K562 (cell line): Measurements from ENCODE around the gene FAM193A. TPM values are rescaled to one million over a fixed set of nuclear protein-coding genes. Genes with fewer than 3 reads are reported as not detected.

Source experiments
- ATAC-seq: fragments of 200-7000 bp; cut with Tn5 transposase; 3 replicates; pipeline ENCODE4 v1.9.1; 2020; ENCODE audit warnings: moderate library complexity
- BruUV-seq: library from RNA; stranded (reverse); fragments of 400-500 nt; replicated peaks from 2 replicates; lab custom pipeline; 2021; lab: Mats Ljungman, UMichigan
- CTCF ChIA-PET: fragments of 300-600 bp; formaldehyde crosslinking; extraction: SDS; loops from one replicate; lab custom pipeline; 2021; ENCODE audit warnings: low intra/inter-chr PET ratio; lab: Yijun Ruan, JAX
- POLR2A ChIA-PET: fragments of 300-600, 350-650 bp; sonication (Branson Sonifier 250); formaldehyde crosslinking; extraction: SDS; loops from one replicate; lab custom pipeline; 2021; ENCODE audit warnings: antibody characterized with exemption, inconsistent platforms; lab: Yijun Ruan, JAX
- DNase-seq, 4 experiments: peaks; one replicate each; pipeline versions ENCODE4 v3.0.0 to v3.0.0-alpha.2; 2011 to 2018; ENCODE audit warnings: low spot score in 3 of 4, mixed read lengths in 3 of 4; ENCODE audit errors: extremely low read depth in 1 of 4
- FAIRE-seq: peaks from 2 replicates; lab custom pipeline; 2011; peaks lifted over from hg19 to GRCh38; lab: Jason Lieb, UNC
- H2AFZ ChIP-seq: 2 replicates; pipeline ENCODE4 v1.6.0; 2011; ENCODE audit warnings: low read depth, low read length, control low read depth, inconsistent platforms
- H3K27ac ChIP-seq: fragments of 200-600 bp; 3 replicates; pipeline ENCODE4 v1.8.0; 2011; ENCODE audit warnings: low read depth, mild to moderate bottlenecking, control low read depth, inconsistent platforms, low read length, moderate library complexity, mixed read lengths; ENCODE audit errors: extremely low read depth
- H3K27me3 ChIP-seq, 2 experiments: fragments of 300-600 bp in 1 of 2; 2 replicates in 1 of 2; 3 replicates in 1 of 2; pipeline versions ENCODE4 v1.6.0 to v1.8.0; 2011; ENCODE audit warnings: inconsistent platforms in 2 of 2, low read length in 2 of 2, mild to moderate bottlenecking in 1 of 2, mixed read lengths in 1 of 2, moderate library complexity in 1 of 2; ENCODE audit not compliant: control insufficient read depth in 2 of 2, insufficient read depth in 2 of 2
- H3K36me3 ChIP-seq: fragments of 300-600 bp; 3 replicates; pipeline ENCODE4 v1.8.0; 2011; ENCODE audit warnings: mild to moderate bottlenecking, low read length, inconsistent platforms; ENCODE audit not compliant: control insufficient read depth, insufficient read depth
- H3K4me1 ChIP-seq, 2 experiments: fragments of 200-600 bp in 1 of 2; replicated peaks in 1 of 2; 2 replicates in 1 of 2; 3 replicates in 1 of 2; pipeline versions ENCODE4 v1.5.1 to v1.8.0; 2011; ENCODE audit warnings: inconsistent platforms in 2 of 2, low read length in 2 of 2, mild to moderate bottlenecking in 1 of 2, mixed read lengths in 1 of 2, moderate library complexity in 1 of 2; ENCODE audit not compliant: control insufficient read depth in 2 of 2, insufficient read depth in 2 of 2
- H3K4me2 ChIP-seq: 2 replicates; pipeline ENCODE4 v1.6.1; 2011; ENCODE audit warnings: low read length, control low read depth, inconsistent platforms, mixed read lengths; ENCODE audit not compliant: insufficient read depth
- H3K4me3 ChIP-seq: fragments of 200-600 bp; sonication (generic), shearing (Covaris generic); 2 replicates; pipeline ENCODE4 v1.5.1; 2016; ENCODE audit warnings: control low read depth, inconsistent platforms
- H3K79me2 ChIP-seq: fragments of 200-600 bp; 3 replicates; pipeline ENCODE4 v1.8.0; 2011; ENCODE audit warnings: low read length, inconsistent platforms; ENCODE audit not compliant: control insufficient read depth, insufficient read depth
- H3K9ac ChIP-seq, 2 experiments: 2 replicates each; pipeline versions ENCODE4 v1.6.0 to v1.6.1; 2011; ENCODE audit warnings: low read depth in 2 of 2, low read length in 2 of 2, control low read depth in 1 of 2, inconsistent platforms in 1 of 2, mild to moderate bottlenecking in 1 of 2, mixed read lengths in 1 of 2; ENCODE audit not compliant: insufficient read depth in 1 of 2
- H3K9me1 ChIP-seq: one replicate; pipeline ENCODE4 v1.6.0; 2011; ENCODE audit warnings: inconsistent platforms, mild to moderate bottlenecking, low read length, moderate library complexity; ENCODE audit not compliant: control insufficient read depth, insufficient read depth
- H3K9me3 ChIP-seq: replicated peaks from 2 replicates; pipeline ENCODE4 v1.5.1; 2011; ENCODE audit warnings: low read depth, low read length, inconsistent platforms; ENCODE audit not compliant: control insufficient read depth, insufficient read depth
- H4K20me1 ChIP-seq: replicated peaks from 2 replicates; pipeline ENCODE4 v1.6.1; 2011; ENCODE audit warnings: low read length, inconsistent platforms, mixed read lengths; ENCODE audit not compliant: control insufficient read depth, insufficient read depth
- ARID3A ChIP-seq: IDR thresholded peaks from 2 replicates; pipeline ENCODE4 v1.6.1; 2012; ENCODE audit warnings: low read depth, low read length, improper control_type of control experiment, borderline replicate concordance
- HMGXB4 ChIP-seq: sonication (generic); formaldehyde crosslinking; IDR thresholded peaks from 2 replicates; pipeline ENCODE4 v1.8.1; 2023; ENCODE audit warnings: mild to moderate bottlenecking, missing genetic modification reagents
- POLR2A ChIP-seq: fragments of 450-650 bp; conservative IDR thresholded peaks from 2 replicates; pipeline ENCODE4 v1.6.1; 2016
- POLR2G ChIP-seq: fragments of 200-400 bp; formaldehyde crosslinking; IDR thresholded peaks from 2 replicates; pipeline ENCODE4 v1.6.1; 2017; ENCODE audit warnings: low read depth, mild to moderate bottlenecking, antibody characterized with exemption, low read length, moderate library complexity
- UBTF ChIP-seq, 2 experiments: IDR thresholded peaks; 2 replicates each; pipeline ENCODE4 v1.6.1; 2012; ENCODE audit warnings: improper control_type of control experiment in 2 of 2, low read depth in 2 of 2, low read length in 2 of 2, borderline replicate concordance in 1 of 2
- ZBTB12 ChIP-seq: fragments of 250-450 bp; sonication (Bioruptor Pico); IDR thresholded peaks from 2 replicates; pipeline ENCODE4 v1.4.0; 2020
- WGBS: fragments of 100-300 bp; shearing (Covaris generic); methylation state at CpG from one replicate; pipeline ENCODE4 v1.1.6; 2016; ENCODE audit warnings: low coverage, mixed read lengths; ENCODE audit not compliant: insufficient coverage; ENCODE audit errors: missing lambda C conversion rate; 5-methylcytosine and 5-hydroxymethylcytosine counted together
- in situ Hi-C: fragments of 300-500 bp; cut with MboI; formaldehyde crosslinking; loops from 4 replicates; pipeline ENCODE4 v1.15.0; 2018; ENCODE audit warnings: inconsistent platforms, mixed read lengths
- intact Hi-C: fragments of 100-400 bp; cut with micrococcal nuclease; formaldehyde crosslinking; loops from 2 replicates; pipeline ENCODE4 v1.14.2; 2022
- polyA plus RNA-seq, 8 experiments: library from polyadenylated mRNA; depleted of rRNA in 4 of 8; stranded (reverse) in 5 of 8; unstranded in 3 of 8; fragments of >200 nt; fragmentation: Nextera tagmentation in 2 of 8; fragmentation: Illumina TruSeq in 1 of 8; extraction: Ambion mirVana in 2 of 8; extraction: Trizol in 1 of 8; gene quantifications; 2 replicates each; pipeline versions ENCODE4 v1.2.1 to v1.2.3, GENCODE V29; 2011 to 2014; ENCODE audit warnings: inconsistent platforms in 1 of 8, missing spikeins in 1 of 8
- total RNA-seq, 7 experiments: library from RNA; depleted of rRNA in 6 of 7; stranded (reverse); fragments of >200 nt in 6 of 7; fragmentation: Illumina TruSeq in 2 of 7; extraction: Trizol in 2 of 7; gene quantifications; 2 replicates each; pipeline versions ENCODE4 v1.2.1 to v1.2.3, GENCODE V29; 2011 to 2021; ENCODE audit warnings: low replicate concordance in 1 of 7

Gene FAM193A
- total and polyA plus RNA-seq, 9 of the 15 experiments (the other 6 are each of a cell fraction or from before 2014, with no cell fraction given): 0.46 to 24.6 (median 9.6) TPM

- no peak for TF ChIP-seq ARID3A
- no peak for TF ChIP-seq UBTF (IDR thresholded peaks at IDR 0.05; ENCODE audit: borderline replicate concordance in 1 of 2, low read depth in 2 of 2, low read length in 2 of 2)
Measured at GRCh38 chr4:2721586-2721985, 185.1 kb downstream of the FAM193A start (continued).

GRCh38 chr4:2722033-2722432 is 185.6 kb downstream of the FAM193A start:
- no peak for DNase-seq
- ChIA-PET POLR2A (no interaction called here), CTCF (no interaction called here)
- Histone ChIP-seq H3K4me3 (no peak overlapping the region), H3K9me3 (no peaks in the 10 kb centered on the region), H3K27me3 (no peaks in the 10 kb centered on the region), H3K4me2 (no peak overlapping the region), H3K9me1 (no peaks in the 10 kb centered on the region), H3K79me2 (no peaks in the 10 kb centered on the region), H3K36me3 (peaks cover 52% of the 10 kb centered on the region; the same call in 2 of the 3 replicates), H4K20me1 (no peaks in the 10 kb centered on the region), H3K4me1 (no peaks in the 10 kb centered on the region), H3K9ac (no peak overlapping the region), H2AFZ (no peak overlapping the region), H3K27ac (no peak overlapping the region)
- intact Hi-C loops (no loop called here), in situ Hi-C loops (no loop called here)
- whole genome bisulfite sequencing: 74% methylated on average over 9 of the region's 9 CpGs
- ATAC-seq: no peak; the same call in 1 of the 3 replicates
- BruUV-seq: no TSS peak
- FAIRE-seq: no peak
- TF ChIP-seq POLR2G: 0 out of 2 replicates have a peak, but pooled peaks have one; percentile 31
- TF ChIP-seq HMGXB4 (CRISPR knock-in tag): no peak
- TF ChIP-seq POLR2A: 0 out of 2 replicates have a peak, but pooled peaks have one; percentile 17
- no peak for TF ChIP-seq ZBTB12 (CRISPR knock-in tag)
